GM23248 (cell line): Measurements from ENCODE around the gene DNAJB8. TPM values are rescaled to one million over a fixed set of nuclear protein-coding genes. Genes with fewer than 3 reads are reported as not detected.

Experiments used
- DNase-seq: peaks from one replicate; pipeline ENCODE4 v3.0.0-alpha.2; 2015
- H2AFZ ChIP-seq: fragments of 200-600 bp; sonication (generic); 2 replicates; pipeline ENCODE4 v1.6.1; 2016; ENCODE audit warnings: antibody characterized with exemption
- H3F3A ChIP-seq: fragments of 200-600 bp; sonication (generic); 2 replicates; pipeline ENCODE4 v1.6.1; 2016; ENCODE audit warnings: mild to moderate bottlenecking, antibody characterized with exemption, mixed run types; ENCODE audit not compliant: insufficient read depth
- H3K27ac ChIP-seq: fragments of 200-600 bp; sonication (generic); 2 replicates; pipeline ENCODE4 v1.5.1; 2016; ENCODE audit warnings: mild to moderate bottlenecking
- H3K27me3 ChIP-seq: fragments of 200-600 bp; sonication (generic); replicated peaks from 2 replicates; pipeline ENCODE4 v1.6.1; 2016; ENCODE audit warnings: mild to moderate bottlenecking; ENCODE audit not compliant: insufficient read depth
- H3K36me3 ChIP-seq: fragments of 200-600 bp; sonication (generic); 2 replicates; pipeline ENCODE4 v1.6.1; 2016; ENCODE audit warnings: low read depth, mild to moderate bottlenecking
- H3K4me1 ChIP-seq: fragments of 200-600 bp; sonication (generic); 2 replicates; pipeline ENCODE4 v1.6.1; 2016; ENCODE audit warnings: mild to moderate bottlenecking; ENCODE audit not compliant: insufficient read depth
- H3K4me2 ChIP-seq: fragments of 200-600 bp; sonication (generic); one replicate; pipeline ENCODE4 v1.6.1; 2016; ENCODE audit warnings: mild to moderate bottlenecking; ENCODE audit not compliant: unreplicated experiment
- H3K4me3 ChIP-seq: fragments of 200-600 bp; sonication (generic); 2 replicates; pipeline ENCODE4 v1.5.1; 2016; ENCODE audit warnings: mild to moderate bottlenecking
- H3K79me2 ChIP-seq: fragments of 200-600 bp; sonication (generic); 2 replicates; pipeline ENCODE4 v1.6.1; 2016; ENCODE audit warnings: mild to moderate bottlenecking; ENCODE audit not compliant: insufficient read depth
- H3K9ac ChIP-seq: fragments of 200-600 bp; sonication (generic); 2 replicates; pipeline ENCODE4 v1.6.1; 2016; ENCODE audit warnings: mild to moderate bottlenecking
- H3K9me2 ChIP-seq: fragments of 200-600 bp; sonication (generic); 2 replicates; pipeline ENCODE4 v1.6.1; 2016; ENCODE audit warnings: mixed run types, mild to moderate bottlenecking, moderate library complexity; ENCODE audit not compliant: insufficient read depth
- H3K9me3 ChIP-seq: fragments of 200-600 bp; sonication (generic); one replicate; pipeline ENCODE4 v1.6.1; 2017; ENCODE audit warnings: low read depth
- H4K20me1 ChIP-seq: fragments of 200-600 bp; sonication (generic); 2 replicates; pipeline ENCODE4 v1.6.0; 2016; ENCODE audit not compliant: insufficient read depth
- EZH2 ChIP-seq: fragments of 200-600 bp; sonication (generic); IDR thresholded peaks from 2 replicates; pipeline ENCODE4 v1.6.1; 2018; ENCODE audit warnings: antibody characterized with exemption, mild to moderate bottlenecking; ENCODE audit not compliant: insufficient read depth, poor library complexity, severe bottlenecking
- EZH2phosphoT487 ChIP-seq: fragments of 200-600 bp; sonication (generic); IDR thresholded peaks from 2 replicates; pipeline ENCODE4 v1.6.1; 2018; ENCODE audit warnings: antibody characterized with exemption, moderate library complexity, mild to moderate bottlenecking, low read depth; ENCODE audit not compliant: insufficient read depth
- WGBS, 2 experiments: methylation state at CpG; one replicate each; pipeline ENCODE4 v1.1.6; 2015 to 2017; ENCODE audit warnings: low lambda C conversion rate in 2 of 2, low coverage in 1 of 2; ENCODE audit errors: missing lambda C conversion rate in 2 of 2; 5-methylcytosine and 5-hydroxymethylcytosine counted together
- in situ Hi-C: fragments of 300-500 bp; cut with MboI; formaldehyde crosslinking; loops from 2 replicates; pipeline ENCODE4 v1.15.0; 2020
- polyA plus RNA-seq: library from polyadenylated mRNA; unstranded; fragments of >200 nt; fragmentation: Nextera tagmentation; extraction: Ambion mirVana; gene quantifications from 2 replicates; pipeline ENCODE4 v1.2.1, GENCODE V29; 2016
- total RNA-seq: library from RNA; depleted of rRNA; stranded (reverse); fragments of >200 nt; shearing (Covaris generic); gene quantifications from 2 replicates; pipeline ENCODE4 v1.2.3, GENCODE V29; 2014

Gene DNAJB8
- total and polyA plus RNA-seq, 2 experiments from 2014 or later: not detected

GRCh38 chr3:128425142-128425845 lies 41.4 kb downstream of the DNAJB8 start:
- TF ChIP-seq EZH2phosphoT487 (no peak), EZH2 (no peak)
- H3K4me3 ChIP-seq: no peak overlapping the region
- H3K4me1 ChIP-seq: no peaks in the 10 kb centered on the region
- in situ Hi-C loops: loop anchor here (10.0 kb wide), 1 partner anchor 170 kb away; no protein-coding TSS in a partner anchor
- 77 to 78% methylated on average over 23 of the region's 23 CpGs for WGBS, 2 experiments
- no peaks in the 10 kb centered on the region for H3F3A ChIP-seq
- no peak overlapping the region for H3K27ac ChIP-seq
- H3K36me3 ChIP-seq: no peaks in the 10 kb centered on the region
- H3K4me2 ChIP-seq: no peak overlapping the region
- H3K79me2 ChIP-seq: no peaks in the 10 kb centered on the region
- no peak overlapping the region for H2AFZ ChIP-seq
- no peaks in the 10 kb centered on the region for H3K9me3 ChIP-seq
- no peaks in the 10 kb centered on the region for H4K20me1 ChIP-seq
- H3K27me3 ChIP-seq: no peaks in the 10 kb centered on the region
- no peak overlapping the region for H3K9ac ChIP-seq
- no peaks in the 10 kb centered on the region for H3K9me2 ChIP-seq
- no peak for DNase-seq

- in situ Hi-C loops: loop anchor here (10.0 kb wide), 1 partner anchor 170 kb away; no protein-coding TSS in a partner anchor
- DNase-seq: peak; percentile 55
- H3K4me1 ChIP-seq: no peaks in the 10 kb centered on the region
Measured at GRCh38 chr3:128424508-128425069, 42.1 kb downstream of the DNAJB8 start.

GRCh38 chr3:128423525-128424147 lies 43.1 kb downstream of the DNAJB8 start:
- no peaks in the 10 kb centered on the region for H3K9me2 ChIP-seq
- no peak for TF ChIP-seq EZH2phosphoT487
- no peak for TF ChIP-seq EZH2
- H3F3A ChIP-seq: no peaks in the 10 kb centered on the region
- no peaks in the 10 kb centered on the region for H3K9me3 ChIP-seq
- 88 to 94% methylated on average over 7 of the region's 7 CpGs for WGBS, 2 experiments
- H3K4me3 ChIP-seq: no peak overlapping the region
- H3K9ac ChIP-seq: no peak overlapping the region
- no peak for DNase-seq
- H3K79me2 ChIP-seq: no peaks in the 10 kb centered on the region
- no peaks in the 10 kb centered on the region for H3K36me3 ChIP-seq
- no peak overlapping the region for H3K4me2 ChIP-seq
- no peak overlapping the region for H2AFZ ChIP-seq
- H3K27me3 ChIP-seq: no peaks in the 10 kb centered on the region
- no peaks in the 10 kb centered on the region for H3K4me1 ChIP-seq
- in situ Hi-C loops: loop anchor here (10.0 kb wide), 1 partner anchor 171 kb away; no protein-coding TSS in a partner anchor
- no peak overlapping the region for H3K27ac ChIP-seq
- no peaks in the 10 kb centered on the region for H4K20me1 ChIP-seq

More at GRCh38 chr3:128424508-128425069, 42.1 kb downstream of the DNAJB8 start:
- Histone ChIP-seq H3K79me2 (no peaks in the 10 kb centered on the region), H3K9me2 (no peaks in the 10 kb centered on the region), H2AFZ (no peak overlapping the region), H3K4me2 (no peak overlapping the region), H3K27ac (no peak overlapping the region), H3K36me3 (no peaks in the 10 kb centered on the region), H3K4me3 (no peak overlapping the region), H3K9me3 (no peaks in the 10 kb centered on the region), H3K9ac (no peak overlapping the region), H3F3A (no peaks in the 10 kb centered on the region), H4K20me1 (no peaks in the 10 kb centered on the region), H3K27me3 (no peaks in the 10 kb centered on the region)
- WGBS, 2 experiments: 77 to 80% methylated on average over 14 of the region's 14 CpGs
- no peak for TF ChIP-seq EZH2phosphoT487
- TF ChIP-seq EZH2: no peak

DNA sequence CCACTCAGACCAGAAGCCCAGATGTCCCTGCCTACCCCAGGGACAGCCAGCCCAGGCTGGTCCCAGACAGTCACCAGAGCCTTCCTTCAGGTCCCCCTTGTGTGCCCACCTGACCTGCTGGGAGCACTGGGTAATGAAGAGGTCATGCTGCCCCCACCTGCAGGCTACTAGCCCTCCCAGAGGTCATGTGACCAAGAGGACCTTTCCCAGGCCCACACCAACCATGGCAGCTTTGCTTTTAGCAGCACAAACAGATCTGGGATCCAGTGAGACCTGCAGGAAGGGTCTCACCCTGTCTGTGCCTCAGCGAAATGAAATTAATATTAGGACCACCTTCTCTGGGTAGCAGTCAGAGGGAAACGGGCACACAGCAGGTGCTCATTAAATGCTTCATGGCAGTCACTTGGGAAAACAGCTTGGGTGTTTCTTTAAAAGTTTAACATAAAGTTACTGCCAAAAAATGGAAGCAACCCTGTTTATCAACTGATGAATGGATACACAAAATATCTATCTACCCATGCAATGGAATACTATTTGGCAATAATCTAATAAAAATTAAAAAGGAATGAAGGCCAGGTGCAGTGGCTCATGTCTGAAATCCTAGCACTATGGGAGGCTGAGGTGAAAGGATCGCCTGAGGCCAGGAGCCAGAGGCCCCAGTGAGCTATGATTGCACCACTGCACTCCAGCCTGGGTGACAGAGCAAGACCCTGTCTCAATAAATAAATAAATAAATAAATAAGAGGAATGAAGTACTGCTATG lies 43.7 kb downstream of the DNAJB8 start:
- H3K9me3 ChIP-seq: no peaks in the 10 kb centered on the region
- H3K4me3 ChIP-seq: no peak overlapping the region
- no peaks in the 10 kb centered on the region for H3K36me3 ChIP-seq
- no peak overlapping the region for H3K4me2 ChIP-seq
- H4K20me1 ChIP-seq: no peaks in the 10 kb centered on the region
- H3K9ac ChIP-seq: no peak overlapping the region
- no peak for TF ChIP-seq EZH2phosphoT487
- TF ChIP-seq EZH2: no peak
- H3K79me2 ChIP-seq: no peaks in the 10 kb centered on the region
- no peaks in the 10 kb centered on the region for H3K27me3 ChIP-seq
- H3K9me2 ChIP-seq: no peaks in the 10 kb centered on the region
- H3K4me1 ChIP-seq: no peaks in the 10 kb centered on the region
- 84 to 90% methylated on average over 3 of the region's 3 CpGs for WGBS, 2 experiments
- no peak overlapping the region for H3K27ac ChIP-seq
- H3F3A ChIP-seq: no peaks in the 10 kb centered on the region
- in situ Hi-C loops: loop anchor here (10.0 kb wide), 1 partner anchor 172 kb away; no protein-coding TSS in a partner anchor
- DNase-seq: no peak
- no peak overlapping the region for H2AFZ ChIP-seq
